Endothelial cell of umbilical vein (primary cell): ENCODE results near the gene BRAT1. TPM values are rescaled to one million over a fixed set of nuclear protein-coding genes. Genes with fewer than 3 reads are reported as not detected.

Experiments used
- BruUV-seq: library from RNA; stranded (reverse); fragments of 400-500 nt; replicated peaks from 2 replicates; lab custom pipeline; 2021; lab: Mats Ljungman, UMichigan
- CTCF ChIA-PET: fragments of 300-600, 350-600 bp; sonication (Branson Sonifier 250); formaldehyde crosslinking; loops from one replicate; lab custom pipeline; 2021; ENCODE audit warnings: antibody characterized with exemption, inconsistent platforms; lab: Charles Lee
- POLR2A ChIA-PET: fragments of 300-600, 350-600 bp; sonication (Branson Sonifier 250); formaldehyde crosslinking; loops from one replicate; lab custom pipeline; 2021; ENCODE audit warnings: antibody characterized with exemption, inconsistent platforms; lab: Charles Lee
- DNase-seq: peaks from one replicate; pipeline ENCODE4 v3.0.0-alpha.2; 2011; ENCODE audit warnings: low read depth, low spot score
- FAIRE-seq: peaks from 2 replicates; lab custom pipeline; 2011; peaks lifted over from hg19 to GRCh38; lab: Jason Lieb, UNC
- H2AFZ ChIP-seq: 2 replicates; pipeline ENCODE4 v1.6.0; 2012; ENCODE audit warnings: low read depth, low read length, control low read depth, inconsistent platforms
- H3K27ac ChIP-seq: 2 replicates; pipeline ENCODE4 v1.5.1; 2011; ENCODE audit warnings: low read depth, mild to moderate bottlenecking, control low read depth, low read length, moderate library complexity; ENCODE audit not compliant: insufficient read depth
- H3K27me3 ChIP-seq, 2 experiments: 2 replicates each; pipeline versions ENCODE4 v1.6.0 to v1.6.1; 2011; ENCODE audit warnings: low read length in 2 of 2, mixed read lengths in 1 of 2; ENCODE audit not compliant: control insufficient read depth in 2 of 2, insufficient read depth in 2 of 2
- H3K36me3 ChIP-seq, 2 experiments: 2 replicates in 1 of 2; 3 replicates in 1 of 2; pipeline ENCODE4 v1.5.1; 2011; ENCODE audit warnings: low read length in 2 of 2, mild to moderate bottlenecking in 1 of 2, moderate library complexity in 1 of 2; ENCODE audit not compliant: control insufficient read depth in 2 of 2, insufficient read depth in 2 of 2; ENCODE audit errors: extremely low read depth in 1 of 2
- H3K4me1 ChIP-seq: 3 replicates; pipeline ENCODE4 v1.5.1; 2011; ENCODE audit warnings: mild to moderate bottlenecking, low read length; ENCODE audit not compliant: control insufficient read depth, insufficient read depth; ENCODE audit errors: extremely low read depth
- H3K4me2 ChIP-seq: 2 replicates; pipeline ENCODE4 v1.6.1; 2011; ENCODE audit warnings: low read length, control low read depth, mixed read lengths; ENCODE audit not compliant: insufficient read depth
- H3K4me3 ChIP-seq, 3 experiments: fragments of 200-600 bp in 1 of 3; sonication (generic), shearing (Covaris generic) in 1 of 3; replicated peaks in 1 of 3; 2 replicates each; pipeline ENCODE4 v1.5.1; 2011 to 2016; ENCODE audit warnings: control low read depth in 3 of 3, low read length in 3 of 3, mild to moderate bottlenecking in 2 of 3, inconsistent platforms in 1 of 3, low read depth in 1 of 3, moderate library complexity in 1 of 3; ENCODE audit not compliant: insufficient read depth in 1 of 3
- H3K79me2 ChIP-seq: 2 replicates; pipeline ENCODE4 v1.6.0; 2012; ENCODE audit warnings: low read length, inconsistent platforms; ENCODE audit not compliant: control insufficient read depth, insufficient read depth
- H3K9ac ChIP-seq: replicated peaks from 2 replicates; pipeline ENCODE3; 2011; ENCODE audit warnings: low read length, control low read depth; ENCODE audit not compliant: insufficient read depth; ENCODE audit errors: extremely low read depth
- H3K9me1 ChIP-seq: replicated peaks from 3 replicates; pipeline ENCODE4 v1.6.0; 2011; ENCODE audit warnings: mild to moderate bottlenecking, low read length; ENCODE audit not compliant: control insufficient read depth, insufficient read depth; ENCODE audit errors: extremely low read depth
- H3K9me3 ChIP-seq: replicated peaks from 2 replicates; pipeline ENCODE4 v1.5.1; 2012; ENCODE audit warnings: low read length, inconsistent platforms; ENCODE audit not compliant: control insufficient read depth, insufficient read depth
- H4K20me1 ChIP-seq: replicated peaks from 2 replicates; pipeline ENCODE3; 2011; ENCODE audit warnings: mild to moderate bottlenecking, low read length; ENCODE audit not compliant: control insufficient read depth, insufficient read depth; ENCODE audit errors: extremely low read depth
- CTCF ChIP-seq, 2 donors: IDR thresholded peaks; 1 replicate in 1 of 2; 2 replicates in 1 of 2; pipeline ENCODE4 v1.5.1; 2011; ENCODE audit warnings: low read length in 2 of 2, mild to moderate bottlenecking in 2 of 2, moderate library complexity in 2 of 2, control low read depth in 1 of 2, inconsistent platforms in 1 of 2, low read depth in 1 of 2; ENCODE audit not compliant: insufficient read depth in 1 of 2; ENCODE audit errors: extremely low read depth in 1 of 2
- EZH2 ChIP-seq: IDR thresholded peaks from 2 replicates; pipeline ENCODE4 v1.6.1; 2012; ENCODE audit warnings: borderline replicate concordance, low read depth, mild to moderate bottlenecking, moderate library complexity, low read length, inconsistent platforms; ENCODE audit not compliant: severe bottlenecking
- FOS ChIP-seq: IDR thresholded peaks from 2 replicates; pipeline ENCODE4 v1.6.1; 2011; ENCODE audit warnings: mild to moderate bottlenecking, low read length, moderate library complexity, borderline replicate concordance; ENCODE audit not compliant: insufficient read depth
- GATA2 ChIP-seq: IDR thresholded peaks from 2 replicates; pipeline ENCODE4 v1.7.0; 2011; ENCODE audit warnings: low read depth, mild to moderate bottlenecking, moderate library complexity, mixed read lengths, low read length; ENCODE audit not compliant: insufficient read length, insufficient read depth
- JUN ChIP-seq: IDR thresholded peaks from 2 replicates; pipeline ENCODE4 v1.6.1; 2011; ENCODE audit warnings: borderline replicate concordance, low read depth; ENCODE audit not compliant: insufficient read length, insufficient read depth
- MAX ChIP-seq: IDR thresholded peaks from 2 replicates; pipeline ENCODE4 v1.6.1; 2011; ENCODE audit not compliant: insufficient read depth, insufficient read length
- MYC ChIP-seq: IDR thresholded peaks from one replicate; pipeline ENCODE4 v1.6.1; 2011; ENCODE audit warnings: mild to moderate bottlenecking, low read depth, low read length
- POLR2A ChIP-seq: IDR thresholded peaks from 2 replicates; pipeline ENCODE4 v1.6.1; 2012; ENCODE audit warnings: low read depth, mild to moderate bottlenecking, control low read depth, low read length
- POLR2AphosphoS5 ChIP-seq: IDR thresholded peaks from 2 replicates; pipeline ENCODE4 v1.6.1; 2012; ENCODE audit warnings: low read depth, mild to moderate bottlenecking, control low read depth, low read length, moderate library complexity; ENCODE audit not compliant: insufficient read depth
- dilution Hi-C: fragments of 300-500 bp; cut with MboI; formaldehyde crosslinking; loops from one replicate; pipeline ENCODE4 v1.15.0; 2019; ENCODE audit warnings: low sequenced_read_pairs; ENCODE audit not compliant: extremely low pct_ligation_motif_present
- intact Hi-C: fragments of 100-400 bp; cut with micrococcal nuclease; formaldehyde crosslinking; loops from one replicate; pipeline ENCODE4 v1.10.0; 2022
- polyA plus RNA-seq, 4 experiments: library from polyadenylated mRNA; depleted of rRNA in 3 of 4; stranded (reverse) in 3 of 4; unstranded in 1 of 4; fragments of >200 nt; gene quantifications; 2 replicates each; pipeline versions ENCODE4 v1.2.1 to v1.2.3, GENCODE V29; 2011 to 2012; ENCODE audit warnings: missing spikeins in 1 of 4
- total RNA-seq: library from RNA; stranded (reverse); gene quantifications from 2 replicates; pipeline ENCODE4 v1.2.3, GENCODE V29; 2021

BRAT1 gene
- total and polyA plus RNA-seq, 2 donors (not counting 3 experiments of a cell fraction or from before 2014, with no cell fraction given), result 31.1 to 31.6 TPM

- Histone ChIP-seq H3K36me3 (peaks cover 0 to 26% of the 10 kb centered on the region in 2 experiments), H3K79me2 (no peaks in the 10 kb centered on the region), H3K9ac (no peak overlapping the region), H3K4me2 (no peak overlapping the region), H3K27me3 (no peaks in the 10 kb centered on the region), H3K4me1 (no peaks in the 10 kb centered on the region), H3K9me1 (no peaks in the 10 kb centered on the region), H3K9me3 (no peaks in the 10 kb centered on the region), H4K20me1 (no peaks in the 10 kb centered on the region), H3K27ac (no peak overlapping the region), H2AFZ (no peak overlapping the region), H3K4me3 (no peak overlapping the region)
- DNase-seq (no peak), FAIRE-seq (no peak)
- ChIA-PET POLR2A (no interaction called here), CTCF (interaction anchor here (0.9 to 1.7 kb wide), 3 partner anchors 10 to 61 kb away, joined by 3 to 7 read pairs (median 3); no protein-coding TSS in a partner anchor)
- dilution Hi-C loops (no loop called here), intact Hi-C loops (no loop called here)
- BruUV-seq, result no TSS peak
- TF ChIP-seq MAX (no peak), FOS (no peak), EZH2 (no peak), POLR2AphosphoS5 (no peak), POLR2A (no peak), CTCF (IDR thresholded peaks at IDR 0.05; ENCODE audit: extremely low read depth in 1 of 2, insufficient read depth in 1 of 2, low read depth in 1 of 2, low read length in 2 of 2) (no peak), JUN (no peak), MYC (no peak), GATA2 (no peak)
Measured at GRCh38 chr7:2596464-2597272, 41.3 kb upstream of the BRAT1 start.
